ENCODE data around the gene EED.
"Not testable (repeated sequence)": the region's sequence is repeated elsewhere in the genome, so short reads cannot be mapped to it uniquely, and the experiment has no call there.

The EED gene

GRCh38 chr11:86249307-86250098 lies 5.0 kb downstream of the EED start:
- DNase-seq: no peak

GRCh38 chr11:86251345-86251744 lies 6.8 kb downstream of the EED start:
- DNase-seq: no peak

- DNase-seq: no peak
These were observed 11.3 kb downstream of the EED start for GRCh38 chr11:86255896-86256295.

GRCh38 chr11:86256608-86257007 lies 12.1 kb downstream of the EED start:
- no peak for DNase-seq

- DNase-seq: no peak
These were observed 12.9 kb downstream of the EED start for GRCh38 chr11:86257446-86257845.

- DNase-seq: no peak
These were observed 15.2 kb downstream of the EED start for GRCh38 chr11:86259730-86260129.

- no peak for DNase-seq
These were observed 16.8 kb downstream of the EED start for GRCh38 chr11:86261328-86261727.

- no peak for DNase-seq
These were observed 17.8 kb downstream of the EED start for GRCh38 chr11:86262387-86262786.

- no peak for DNase-seq
These were observed 20.1 kb downstream of the EED start for GRCh38 chr11:86264649-86265048.

- no peak for DNase-seq
These were observed 20.6 kb downstream of the EED start for GRCh38 chr11:86265194-86265593.

- no peak for DNase-seq
These were observed 25.1 kb downstream of the EED start for GRCh38 chr11:86269645-86270044.

GRCh38 chr11:86274503-86274902 lies 29.9 kb downstream of the EED start:
- no peak for DNase-seq

- no peak for DNase-seq
These were observed 30.4 kb downstream of the EED start for GRCh38 chr11:86274999-86275398.

- DNase-seq: no peak
These were observed 31.2 kb downstream of the EED start for GRCh38 chr11:86275493-86276370.

GRCh38 chr11:86277741-86278140 lies 33.2 kb downstream of the EED start:
- DNase-seq: no peak

- DNase-seq: no peak
These were observed 33.7 kb downstream of the EED start for GRCh38 chr11:86278226-86278625.

- no peak for DNase-seq
These were observed 35.2 kb downstream of the EED start for GRCh38 chr11:86279747-86280146.

GRCh38 chr11:86287468-86287796 lies 42.9 kb downstream of the EED start:
- no peak for DNase-seq

GRCh38 chr11:86288776-86289507 lies 44.4 kb downstream of the EED start:
- DNase-seq: no peak

GRCh38 chr11:86289508-86290280 lies 45.1 kb downstream of the EED start:
- DNase-seq: not testable (repeated sequence)

- DNase-seq: peak; percentile 50
These were observed 47.1 kb downstream of the EED start for GRCh38 chr11:86291466-86292262.
